ENCODE data around the gene MLLT1. TPM values are rescaled to one million over a fixed set of nuclear protein-coding genes. Genes with fewer than 3 reads are reported as not detected.

Gene MLLT1
- total RNA-seq, 1 experiment from 2014 or later, result 5.6 TPM

- no peak for DNase-seq (ENCODE audit: low spot score)
- in situ Hi-C loops (cut with HindIII; ENCODE audit: low sequenced_read_pairs), result no loop called here
These were observed 52.4 kb downstream of the MLLT1 start for GRCh38 chr19:6227156-6227935.

DNA sequence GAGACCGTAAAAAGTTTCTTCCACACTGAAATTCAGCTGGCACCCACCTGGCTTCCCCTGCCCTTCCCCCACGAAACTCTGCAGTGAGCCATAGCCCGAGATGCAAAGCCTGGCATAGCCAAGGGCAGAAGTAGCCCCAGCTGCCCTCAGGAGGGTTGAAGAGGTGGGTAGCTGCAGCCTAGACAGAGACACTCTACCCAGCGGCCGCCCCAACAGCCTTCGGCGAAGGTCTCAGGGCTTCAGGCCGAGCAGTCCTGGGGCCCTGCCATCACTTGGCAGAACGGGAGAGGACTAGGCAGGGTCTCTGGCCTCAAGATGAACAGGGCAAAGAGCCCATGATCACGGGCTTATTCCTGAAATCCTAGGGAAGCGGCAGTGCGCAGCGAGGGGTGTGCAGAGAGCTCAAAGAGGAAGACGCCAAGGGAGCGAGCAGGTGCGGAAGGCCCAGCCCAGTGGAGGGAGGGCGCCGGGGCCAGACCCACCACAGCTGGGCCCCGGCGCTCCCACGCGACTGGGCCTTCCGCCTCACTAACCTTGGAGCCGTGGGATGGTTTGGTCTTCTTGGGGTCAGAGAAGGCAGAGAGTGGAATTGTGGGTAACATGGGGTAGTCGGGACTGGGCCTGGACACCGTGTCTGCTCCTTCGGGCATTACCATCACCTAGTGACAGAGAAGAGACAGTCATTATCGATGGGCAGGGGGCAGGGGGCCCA lies 53.2 kb downstream of the MLLT1 start:
- in situ Hi-C loops (cut with HindIII; ENCODE audit: low sequenced_read_pairs), result no loop called here

DNA sequence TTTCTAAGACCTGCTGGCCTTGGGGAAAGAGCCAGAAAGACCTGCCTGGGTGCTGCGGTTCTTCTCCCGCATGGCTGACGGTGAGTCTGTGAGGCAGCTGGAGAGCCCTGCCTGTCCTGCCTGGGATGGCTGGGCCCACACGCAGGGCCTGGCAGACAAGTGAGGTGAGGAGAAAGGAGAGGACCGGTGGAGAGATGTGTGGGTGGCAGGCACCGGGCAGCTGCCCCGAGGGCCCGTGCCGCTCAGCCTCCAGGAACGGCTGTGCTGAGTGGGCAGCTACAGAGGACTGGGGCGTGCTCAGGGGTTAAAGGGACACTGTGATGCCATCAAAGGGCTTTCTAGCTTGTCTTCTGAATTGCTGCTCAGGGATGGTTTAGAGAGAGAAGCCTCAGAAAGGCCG lies 53.8 kb downstream of the MLLT1 start:
- in situ Hi-C loops (cut with HindIII; ENCODE audit: low sequenced_read_pairs), result no loop called here
- DNase-seq (ENCODE audit: low spot score), result no peak

More for the DNA sequence above, 53.2 kb downstream of the MLLT1 start:
- peak; percentile 61 for DNase-seq (ENCODE audit: low spot score)

- in situ Hi-C loops (cut with HindIII; ENCODE audit: low sequenced_read_pairs), result no loop called here
- DNase-seq (ENCODE audit: low spot score), result no peak
These were observed 54.4 kb downstream of the MLLT1 start for GRCh38 chr19:6225232-6225865.

DNA sequence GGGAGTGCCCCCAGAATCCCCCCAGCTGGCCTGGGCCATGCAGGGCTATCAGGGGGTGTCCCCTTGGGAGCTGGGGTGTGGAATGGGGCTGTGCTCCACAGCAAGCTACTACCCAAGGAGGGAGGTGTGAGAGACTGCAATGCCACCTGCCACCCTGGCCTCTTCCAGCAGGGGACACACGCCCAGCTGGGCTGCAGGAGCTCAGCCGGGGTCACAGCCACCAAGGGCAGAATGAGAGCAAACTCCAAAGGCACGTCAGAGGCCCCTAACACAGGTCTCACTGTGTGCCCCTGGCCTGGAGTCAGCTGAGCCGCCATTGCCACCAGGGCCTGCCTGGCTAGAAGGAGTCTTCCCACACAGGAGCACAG lies 55.5 kb downstream of the MLLT1 start:
- DNase-seq (ENCODE audit: low spot score), result no peak
- in situ Hi-C loops (cut with HindIII; ENCODE audit: low sequenced_read_pairs), result no loop called here

- in situ Hi-C loops (cut with HindIII; ENCODE audit: low sequenced_read_pairs), result no loop called here
- peak; percentile 96 for DNase-seq (ENCODE audit: low spot score)
These were observed 56.1 kb downstream of the MLLT1 start for GRCh38 chr19:6223461-6224307.

- DNase-seq (ENCODE audit: low spot score), result no peak
- in situ Hi-C loops (cut with HindIII; ENCODE audit: low sequenced_read_pairs), result no loop called here
These were observed 56.9 kb downstream of the MLLT1 start for GRCh38 chr19:6222884-6223283.

- in situ Hi-C loops (cut with HindIII; ENCODE audit: low sequenced_read_pairs), result no loop called here
These were observed 57.7 kb downstream of the MLLT1 start for GRCh38 chr19:6221878-6222746.

GRCh38 chr19:6221220-6221877 lies 58.4 kb downstream of the MLLT1 start:
- no peak for DNase-seq (ENCODE audit: low spot score)
- in situ Hi-C loops (cut with HindIII; ENCODE audit: low sequenced_read_pairs), result no loop called here

More at GRCh38 chr19:6221878-6222746, 57.7 kb downstream of the MLLT1 start:
- no peak for DNase-seq (ENCODE audit: low spot score)

- peak; percentile 85 for DNase-seq (ENCODE audit: low spot score)
- in situ Hi-C loops (cut with HindIII; ENCODE audit: low sequenced_read_pairs), result no loop called here
These were observed 59.2 kb downstream of the MLLT1 start for GRCh38 chr19:6220385-6221191.

- no peak for DNase-seq (ENCODE audit: low spot score)
- in situ Hi-C loops (cut with HindIII; ENCODE audit: low sequenced_read_pairs), result no loop called here
These were observed 60.0 kb downstream of the MLLT1 start for GRCh38 chr19:6219586-6220290.

GRCh38 chr19:6219147-6219525 lies 60.6 kb downstream of the MLLT1 start:
- no peak for DNase-seq (ENCODE audit: low spot score)
- in situ Hi-C loops (cut with HindIII; ENCODE audit: low sequenced_read_pairs), result no loop called here

DNA sequence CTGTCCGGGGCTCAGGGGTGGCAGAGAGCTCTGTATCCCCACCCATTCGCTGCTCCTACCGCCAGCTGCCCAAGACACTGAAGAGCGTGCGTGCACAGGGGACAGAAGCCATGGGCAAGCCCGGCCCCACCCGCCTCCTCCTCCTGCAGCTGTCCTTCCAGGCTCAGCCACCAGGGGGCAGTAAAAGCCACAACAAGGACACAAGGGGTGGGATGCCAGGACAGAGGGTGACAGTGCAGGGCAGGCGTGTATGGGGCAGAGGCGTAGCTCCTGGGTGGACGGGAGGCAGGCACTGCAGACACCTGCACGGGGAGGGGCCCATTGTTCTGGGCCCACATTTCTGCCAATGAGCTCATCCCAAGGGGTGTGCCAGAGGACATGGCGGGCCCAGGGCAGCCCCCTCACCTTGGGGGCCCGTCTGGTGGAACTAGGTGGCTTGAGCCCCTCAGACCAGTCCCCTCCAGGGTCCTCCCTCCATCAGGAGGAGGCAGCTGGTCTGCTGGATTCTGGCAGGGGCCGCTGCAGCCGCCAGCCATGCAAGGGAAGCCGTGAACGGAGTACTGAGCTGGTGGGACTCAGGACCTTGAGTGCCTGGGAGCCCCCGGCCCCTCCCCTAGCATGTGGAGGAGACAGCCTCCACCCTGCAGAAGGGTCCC lies 61.2 kb downstream of the MLLT1 start:
- peak; percentile 90 for DNase-seq (ENCODE audit: low spot score)
- in situ Hi-C loops (cut with HindIII; ENCODE audit: low sequenced_read_pairs), result no loop called here

DNA sequence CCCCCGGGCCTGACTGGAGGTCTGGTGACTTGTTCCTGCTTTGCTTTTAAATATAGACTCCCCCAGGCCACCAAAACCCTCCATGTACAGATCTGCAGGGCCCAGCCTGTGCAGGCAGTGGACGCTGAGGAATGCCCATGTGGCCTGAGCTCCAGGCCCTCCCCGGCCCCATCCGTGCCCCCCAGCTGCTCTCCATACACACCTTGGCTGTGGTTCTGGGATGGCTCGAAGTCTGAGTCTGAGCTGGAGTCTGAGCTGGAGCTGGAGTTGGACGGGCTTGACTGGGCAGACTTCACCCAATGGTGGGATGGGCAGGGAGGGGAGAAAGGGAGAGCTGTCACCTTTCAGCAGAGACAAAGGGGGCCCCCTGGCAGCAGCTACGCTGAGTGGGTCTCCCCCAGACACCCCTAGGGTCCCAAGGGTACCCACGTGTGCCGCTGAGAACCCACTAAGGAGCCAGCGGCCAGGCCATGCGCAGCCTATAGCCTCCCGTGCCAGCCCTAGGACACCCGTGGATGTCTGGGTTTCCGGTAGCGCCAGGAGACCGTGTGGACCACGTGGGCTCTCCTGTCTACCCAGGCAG lies 61.9 kb downstream of the MLLT1 start:
- in situ Hi-C loops (cut with HindIII; ENCODE audit: low sequenced_read_pairs), result no loop called here
- DNase-seq (ENCODE audit: low spot score), result no peak

- in situ Hi-C loops (cut with HindIII; ENCODE audit: low sequenced_read_pairs), result no loop called here
- peak; percentile 22 for DNase-seq (ENCODE audit: low spot score)
These were observed 62.6 kb downstream of the MLLT1 start for GRCh38 chr19:6216996-6217751.
